Retinal pigment epithelial cell (primary cell): Measurements from ENCODE around the gene HLCS.
"Not testable (repeated sequence)": the region's sequence is repeated elsewhere in the genome, so short reads cannot be mapped to it uniquely, and the experiment has no call there.

ENCODE experiments used
- DNase-seq: peaks from one replicate; pipeline ENCODE4 v3.0.0-alpha.2; 2010; ENCODE audit warnings: low read depth
- H3K4me3 ChIP-seq: 2 replicates; pipeline ENCODE4 v1.5.1; 2011; ENCODE audit warnings: mild to moderate bottlenecking, low read length, control low read depth, moderate library complexity
- TF ChIP-seq, protein P1 (sequence below): conservative IDR thresholded peaks from 2 replicates; pipeline ENCODE4 v1.5.1; 2011; ENCODE audit warnings: low read depth, low read length, control low read depth, inconsistent platforms

Gene HLCS

DNA sequence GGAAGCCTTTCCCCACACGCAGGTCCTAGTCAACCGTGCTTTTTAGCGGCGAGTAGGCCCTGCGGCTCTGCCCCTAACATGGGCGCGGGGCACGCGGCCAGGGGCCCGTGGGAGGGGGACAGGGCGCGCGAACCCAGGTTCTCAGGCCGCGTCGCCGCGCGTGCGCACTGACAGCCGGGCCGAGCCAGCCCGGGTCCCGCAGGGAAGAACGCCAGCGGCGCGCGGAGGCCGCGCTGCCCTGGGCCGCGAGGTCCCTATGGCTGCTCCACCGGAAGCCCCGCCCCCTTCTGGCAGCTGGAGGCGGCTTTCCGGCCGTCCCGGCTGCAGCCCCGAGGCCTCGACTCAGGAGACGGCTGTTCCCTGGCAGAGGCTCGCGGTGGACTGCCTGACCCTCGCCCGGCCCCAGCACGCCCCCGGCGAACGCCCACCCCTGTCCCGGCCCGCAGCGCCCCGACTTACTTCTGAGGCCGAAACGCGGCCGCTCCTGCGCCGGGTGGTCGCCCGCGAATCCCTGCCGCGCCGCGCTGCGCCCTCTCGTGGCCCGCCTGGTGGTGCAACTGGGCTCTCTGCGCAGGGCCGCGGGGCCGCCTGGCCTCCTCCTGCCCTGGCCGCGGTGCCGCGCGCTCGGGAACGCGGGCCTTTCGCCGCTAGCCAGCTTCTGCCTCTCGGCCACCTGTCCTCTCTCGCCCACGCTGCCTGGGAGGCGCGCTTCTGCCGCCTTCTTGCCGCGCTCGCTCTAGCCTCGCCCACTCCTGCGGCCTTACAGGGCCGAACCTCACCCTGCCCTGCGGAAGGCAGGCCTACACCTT, 23.4 kb upstream of the HLCS start:
- TF ChIP-seq, protein P1, sequence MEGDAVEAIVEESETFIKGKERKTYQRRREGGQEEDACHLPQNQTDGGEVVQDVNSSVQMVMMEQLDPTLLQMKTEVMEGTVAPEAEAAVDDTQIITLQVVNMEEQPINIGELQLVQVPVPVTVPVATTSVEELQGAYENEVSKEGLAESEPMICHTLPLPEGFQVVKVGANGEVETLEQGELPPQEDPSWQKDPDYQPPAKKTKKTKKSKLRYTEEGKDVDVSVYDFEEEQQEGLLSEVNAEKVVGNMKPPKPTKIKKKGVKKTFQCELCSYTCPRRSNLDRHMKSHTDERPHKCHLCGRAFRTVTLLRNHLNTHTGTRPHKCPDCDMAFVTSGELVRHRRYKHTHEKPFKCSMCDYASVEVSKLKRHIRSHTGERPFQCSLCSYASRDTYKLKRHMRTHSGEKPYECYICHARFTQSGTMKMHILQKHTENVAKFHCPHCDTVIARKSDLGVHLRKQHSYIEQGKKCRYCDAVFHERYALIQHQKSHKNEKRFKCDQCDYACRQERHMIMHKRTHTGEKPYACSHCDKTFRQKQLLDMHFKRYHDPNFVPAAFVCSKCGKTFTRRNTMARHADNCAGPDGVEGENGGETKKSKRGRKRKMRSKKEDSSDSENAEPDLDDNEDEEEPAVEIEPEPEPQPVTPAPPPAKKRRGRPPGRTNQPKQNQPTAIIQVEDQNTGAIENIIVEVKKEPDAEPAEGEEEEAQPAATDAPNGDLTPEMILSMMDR, result peak; percentile 54
- peak overlapping the region; percentile 57 for H3K4me3 ChIP-seq

DNA sequence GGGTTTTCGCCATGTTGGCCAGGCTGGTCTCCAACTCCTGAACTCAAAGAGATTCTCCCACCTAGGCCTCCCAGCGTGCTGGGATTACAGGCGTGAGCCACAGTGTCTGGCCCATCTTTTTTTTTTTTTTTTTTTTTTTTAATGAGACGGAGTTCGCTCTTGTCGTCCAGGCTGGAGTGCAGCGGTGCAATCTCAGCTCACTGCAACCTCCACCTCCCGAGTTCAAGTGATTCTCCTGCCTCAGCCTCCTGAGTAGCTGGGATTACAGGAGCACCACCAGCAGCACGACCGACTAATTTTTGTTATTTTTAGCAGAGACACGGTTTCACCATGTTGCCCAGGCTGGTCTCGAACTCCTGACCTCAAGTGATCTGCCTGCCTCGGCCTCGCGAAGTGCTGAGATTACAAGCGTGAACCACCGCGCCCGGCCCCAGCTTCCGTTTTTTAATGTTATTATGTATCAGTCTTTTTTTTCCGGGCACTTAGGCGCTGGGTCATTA, 22.8 kb upstream of the HLCS start:
- peak overlapping the region; percentile 57 for H3K4me3 ChIP-seq
- not testable (repeated sequence) for DNase-seq

More for the DNA sequence above, 23.4 kb upstream of the HLCS start:
- peak; percentile 51 for DNase-seq

DNA sequence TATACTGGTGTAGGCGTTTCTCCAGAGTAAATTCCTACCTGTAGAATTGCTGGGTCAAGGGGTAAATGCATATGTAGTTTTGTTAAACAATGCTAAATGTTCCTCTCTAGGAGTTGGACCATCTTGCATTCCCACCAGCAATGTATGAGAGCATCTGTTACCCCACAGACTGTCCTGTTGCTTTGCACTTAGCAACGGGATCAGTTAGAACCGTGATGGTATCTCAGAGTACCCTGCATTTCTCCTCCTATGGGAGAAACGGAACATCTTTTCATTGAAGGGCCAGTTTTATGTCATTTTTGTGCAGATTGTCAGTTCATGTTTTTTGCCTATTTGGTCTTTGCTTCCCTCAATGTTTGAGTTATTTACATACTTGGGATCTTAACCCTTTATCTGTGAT, 22.1 kb upstream of the HLCS start:
- H3K4me3 ChIP-seq, result no peak overlapping the region
- DNase-seq, result no peak
- TF ChIP-seq, protein P1, result no peak

DNA sequence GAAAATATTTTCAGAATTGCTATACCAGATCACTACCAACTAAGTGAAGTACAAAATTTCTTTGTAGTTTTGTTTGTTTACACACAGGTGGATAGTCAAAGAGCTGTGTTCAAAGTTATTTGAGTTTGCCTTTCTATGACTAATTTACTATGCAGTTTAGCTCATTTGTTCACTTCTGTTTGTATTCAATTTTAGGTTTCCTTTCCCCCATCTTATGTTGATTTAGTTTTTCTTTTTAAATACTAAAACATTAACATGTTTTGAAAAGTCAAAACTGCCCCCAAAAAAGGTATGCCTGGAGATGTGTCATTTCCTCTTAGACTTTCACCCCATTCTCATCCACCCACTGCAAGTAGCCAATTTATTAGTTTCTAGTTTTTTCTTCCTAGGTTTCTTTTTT, 21.4 kb upstream of the HLCS start:
- DNase-seq, result no peak
- TF ChIP-seq, protein P1, result no peak
- no peak overlapping the region for H3K4me3 ChIP-seq

DNA sequence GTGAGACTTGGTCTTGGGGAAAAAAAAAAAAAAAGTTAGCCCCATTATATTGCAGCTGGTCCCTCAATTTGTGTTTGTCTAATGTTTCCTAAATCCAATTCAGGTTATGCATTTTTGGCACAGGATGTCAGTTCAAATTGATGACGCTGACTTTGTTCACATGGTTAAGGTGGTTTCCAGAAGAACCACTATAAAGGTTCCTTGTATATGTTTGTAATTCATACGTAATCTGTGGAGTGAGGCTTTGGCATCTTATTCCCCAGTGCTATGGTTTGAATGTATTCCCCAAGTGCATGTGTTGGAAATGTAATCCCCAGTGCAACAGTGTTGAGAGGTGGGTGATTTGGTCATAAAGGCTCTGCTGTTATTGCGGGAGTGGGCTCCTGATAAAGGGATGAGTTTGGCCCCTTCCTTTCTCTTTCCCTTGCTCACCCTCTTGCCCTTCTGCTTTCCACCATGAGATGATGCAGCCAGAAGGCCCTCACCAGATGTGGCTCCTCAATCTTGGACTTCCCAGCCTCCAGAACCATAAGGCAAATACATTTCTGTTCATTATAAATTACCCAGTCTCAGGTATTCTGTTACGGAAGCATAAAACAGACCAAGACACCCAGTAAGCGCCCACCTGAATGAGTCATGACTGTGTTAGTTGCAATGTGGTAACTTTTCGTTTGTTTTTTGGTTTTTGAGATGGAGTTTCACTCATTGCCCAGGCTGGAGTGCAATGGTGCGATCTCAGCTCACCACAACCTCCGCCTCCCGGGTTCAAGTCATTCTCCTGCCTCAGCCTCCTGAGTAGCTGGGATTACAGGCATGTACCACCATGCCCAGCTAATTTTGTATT, 19.5 kb upstream of the HLCS start:
- TF ChIP-seq, protein P1, result no peak

DNA sequence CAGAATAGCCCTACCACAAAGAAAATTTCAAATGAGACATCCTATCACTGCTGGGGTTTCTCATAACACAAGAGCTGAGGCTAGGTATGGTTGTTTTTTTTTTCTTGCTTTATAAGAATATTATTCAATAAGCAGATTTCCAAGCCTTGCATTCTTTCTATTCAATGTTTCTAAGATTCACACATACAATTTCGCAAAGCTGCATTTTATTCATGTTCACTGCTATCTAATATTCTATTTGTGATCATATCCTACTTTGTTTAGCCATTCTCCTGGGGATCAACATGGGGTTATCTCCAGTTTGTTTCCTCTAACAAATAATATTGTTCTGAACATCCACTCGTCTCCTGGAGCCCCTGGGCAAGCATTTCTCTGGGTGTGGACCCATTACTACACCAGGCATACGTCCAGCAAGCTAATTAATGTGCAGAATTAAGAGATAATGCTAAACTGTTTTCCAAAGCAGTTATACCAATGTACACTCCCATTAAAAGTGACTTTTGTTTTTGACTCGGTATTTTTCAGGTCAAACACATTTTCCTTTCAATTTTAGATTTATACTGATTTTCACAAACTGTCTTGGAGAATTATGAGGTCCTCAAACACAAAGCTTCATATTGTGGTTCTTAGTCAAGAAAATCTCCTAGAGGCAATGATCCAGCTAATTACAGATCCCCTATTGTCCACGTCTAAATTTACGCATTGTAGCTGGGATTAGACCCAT, 15.7 kb upstream of the HLCS start:
- no peak for DNase-seq
- no peak overlapping the region for H3K4me3 ChIP-seq
- TF ChIP-seq, protein P1, result no peak

More for the DNA sequence above, 19.5 kb upstream of the HLCS start:
- DNase-seq, result no peak
- H3K4me3 ChIP-seq, result no peak overlapping the region

DNA sequence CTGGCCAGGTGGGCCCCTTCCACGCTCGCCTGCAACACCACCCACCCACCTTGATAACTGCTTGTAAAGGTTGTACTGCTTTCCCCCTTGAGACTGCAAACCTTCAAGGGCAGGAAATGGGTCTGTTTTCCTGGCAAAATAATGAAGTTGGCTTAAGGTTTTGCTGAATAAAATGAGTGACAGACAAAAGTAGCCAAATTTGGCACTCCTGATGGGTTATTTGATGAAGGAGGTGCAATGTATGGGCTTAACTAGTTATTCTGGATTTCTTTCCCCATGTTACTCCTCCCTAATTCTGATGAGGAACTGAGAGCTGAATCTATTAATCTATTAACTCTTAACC, 14.6 kb upstream of the HLCS start:
- DNase-seq, result no peak
- TF ChIP-seq, protein P1, result no peak
- H3K4me3 ChIP-seq, result peak overlapping the region; percentile 41
